Heart left ventricle (tissue), 16 donors: ENCODE measurements around the gene SHFL. TPM values are rescaled to one million over a fixed set of nuclear protein-coding genes. Genes with fewer than 3 reads are reported as not detected.

Source experiments
- ATAC-seq, 4 donors: fragments of 200-7000 bp; cut with Tn5 transposase; one replicate each; pipeline ENCODE4 v1.9.1; 2020 to 2022; ENCODE audit warnings: moderate library complexity in 4 of 4, mild to moderate bottlenecking in 3 of 4, moderate number of reproducible peaks in 1 of 4
- DNase-seq, 5 donors: peaks; one replicate each; pipeline ENCODE4 v3.0.0-alpha.2; 2020
- H3K27ac ChIP-seq, 12 donors: fragments of 200-600 bp; sonication (generic) in 4 of 12; one replicate each; pipeline versions ENCODE4 v1.5.0 to v1.8.0; 2016 to 2022; ENCODE audit warnings: mild to moderate bottlenecking in 2 of 12
- H3K27me3 ChIP-seq, 9 donors: fragments of 200-600 bp; sonication (generic) in 2 of 9; one replicate each; pipeline versions ENCODE4 v1.5.1 to v1.8.0; 2016 to 2022; ENCODE audit warnings: mild to moderate bottlenecking in 3 of 9
- H3K36me3 ChIP-seq, 9 donors: fragments of 200-600 bp; sonication (generic) in 2 of 9; one replicate each; pipeline versions ENCODE4 v1.5.0 to v1.8.0; 2018 to 2022; ENCODE audit warnings: mild to moderate bottlenecking in 2 of 9
- H3K4me1 ChIP-seq, 12 donors: fragments of 200-600 bp; sonication (generic) in 4 of 12; one replicate each; pipeline versions ENCODE4 v1.5.0 to v1.8.0; 2016 to 2022; ENCODE audit warnings: mild to moderate bottlenecking in 3 of 12
- H3K4me3 ChIP-seq, 12 donors: fragments of 200-600 bp; sonication (generic) in 4 of 12; one replicate each; pipeline versions ENCODE4 v1.5.0 to v1.8.0; 2017 to 2022; ENCODE audit warnings: mild to moderate bottlenecking in 9 of 12, moderate library complexity in 4 of 12
- H3K9me3 ChIP-seq, 12 donors: fragments of 200-600 bp; sonication (generic) in 4 of 12; one replicate each; pipeline versions ENCODE4 v1.5.0 to v1.8.0; 2016 to 2022; ENCODE audit warnings: mild to moderate bottlenecking in 1 of 12
- CTCF ChIP-seq, 12 donors: fragments of 200-600 bp; sonication (generic) in 4 of 12; IDR thresholded peaks; one replicate each; pipeline versions ENCODE4 v1.5.0 to v1.8.0; 2018 to 2022; ENCODE audit warnings: antibody characterized with exemption in 12 of 12, mild to moderate bottlenecking in 5 of 12
- POLR2A ChIP-seq, 2 donors: fragments of 450-650 bp; IDR thresholded peaks; one replicate each; pipeline ENCODE4 v1.6.1; 2017; ENCODE audit warnings: antibody characterized with exemption in 2 of 2, mild to moderate bottlenecking in 2 of 2, moderate library complexity in 2 of 2
- WGBS, 4 donors: extraction: QIAGEN DNeasy Blood & Tissue Kit in 2 of 4; methylation state at CpG; one replicate each; pipeline versions ENCODE4 v1.1.5 to v1.1.7; 2013 to 2018; 5-methylcytosine and 5-hydroxymethylcytosine counted together
- intact Hi-C, 10 donors: fragments of 100-400 bp; cut with DNase I; formaldehyde crosslinking; loops; one replicate each; pipeline versions ENCODE4 v1.11.1 to v1.14.2; 2022
- polyA plus RNA-seq, 2 donors: library from polyadenylated mRNA; stranded (reverse); fragments of 200-250 nt; gene quantifications; one replicate each; pipeline ENCODE4 v1.2.3, GENCODE V29; 2013
- total RNA-seq, 9 donors: library from RNA; depleted of rRNA in 2 of 9; stranded (reverse); fragments of >200 nt in 2 of 9; fragmentation: NEBNext Ultra II Directional in 3 of 9; extraction: Animal tissue kit (Norgen Biotek cat#: 25700) in 3 of 9; gene quantifications; one replicate each; pipeline versions ENCODE4 v1.1.0 to v1.2.4, GENCODE V29; 2016 to 2023
- donor health status: ischemic (EF 13 %, LVEDD 7.1; RV severe dilation, severe dysfunction).
- donor health status: healthy with polysubstance abuse.
- donor health status: DM: no; HTN: yes; CAD: no.
- donor health status: DM: no; HTN: no; CAD: no.
- donor health status: ischemic (EF 25% LVEDD 6.9; RV normal size, moderate dysfunction).
- donor health status: ischemic (EF 25% LVEDD 5.7; RV mildly dilated, moderate dysfunction).
- donor health status: healthy.
- donor health status: DM: yes; HTN: yes; CAD: no.
- donor health status: ischemic (EF 35%, LVEDD 5.7; RV mildly dilated, moderate dysfunction).
- donor health status: nonischemic (EF 11% LVEDD 7.7; RV severe dilation, severe dysfunction).
- donor health status: DM: yes; HTN: yes; CAD: no.
- donor health status: PGD.
- donor health status: ischemic (EF 29% LVEDD 5.4; RV normal size, mild dysfunction).
- donor health status: nonischemic (EF 23%, LVEDD 6.1; RV moderate dilation, normal function).

Gene SHFL
- total and polyA plus RNA-seq, 11 donors, result 6.3 to 29.0 (median 8.7) TPM

DNA sequence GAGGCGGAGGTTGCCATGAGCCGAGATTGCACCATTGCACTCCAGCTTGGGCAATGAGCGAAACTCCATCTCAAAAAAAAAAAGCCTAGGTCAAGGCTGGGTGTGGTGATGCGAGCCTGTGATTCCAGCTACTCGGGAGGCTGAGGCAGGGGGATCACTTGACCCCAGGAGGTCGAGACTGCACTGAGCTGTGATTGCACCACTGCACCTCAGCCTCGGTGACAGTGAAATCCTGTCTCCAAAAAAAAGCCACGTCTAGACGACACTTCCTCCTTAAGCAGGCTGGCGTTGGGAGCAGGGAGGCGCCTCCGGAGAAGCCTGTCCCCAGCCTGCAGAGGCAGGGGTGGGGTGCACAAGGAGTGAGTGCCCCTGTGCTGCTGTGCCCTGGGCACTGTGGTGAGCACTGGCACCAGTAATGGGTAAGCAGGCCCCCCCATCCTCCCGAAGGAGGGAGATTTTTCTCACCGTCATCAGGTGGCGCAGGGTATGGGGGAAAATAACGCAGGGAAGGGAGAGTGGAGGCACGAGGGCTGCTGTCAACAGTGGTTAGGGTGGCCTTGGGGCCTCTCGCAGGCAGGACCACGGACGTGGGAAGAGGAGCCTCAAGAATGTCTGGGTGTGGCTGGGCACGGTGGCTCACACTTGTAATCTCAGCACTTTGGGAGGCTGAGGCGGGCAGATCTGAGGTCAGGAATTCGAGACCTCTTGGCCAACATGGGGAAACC, 26.1 kb downstream of the SHFL start:
- no peak for DNase-seq
- H3K27ac ChIP-seq, result peak overlapping the region in 1 of 12 donors; percentile 86

GRCh38 chr19:10112895-10113591, 26.9 kb downstream of the SHFL start:
- Histone ChIP-seq H3K27me3 (no peaks in the 10 kb centered on the region), H3K9me3 (no peaks in the 10 kb centered on the region), H3K27ac (peak overlapping the region in 1 of 12 donors; percentile 86), H3K4me1 (peaks cover 0 to 37% (median 0%) of the 10 kb centered on the region in 12 donors), H3K4me3 (peak overlapping the region in 1 of 12 donors; percentile 40), H3K36me3 (peaks cover 7 to 79% (median 72%) of the 10 kb centered on the region in 9 donors)
- intact Hi-C loops, result loop anchor here in 7 of 10 donors (5.0 to 10.0 kb wide), 5 partner anchors 132 to 272 kb away; partner anchors contain the start of genes MRPL4 (in 2 of the 7), OLFM2 (in 2 of the 7) and TYK2 (in 1 of the 7)
- peak in 1 of 5 donors; percentile 71 for DNase-seq
- ATAC-seq, result peak in 3 of 4 donors; percentile 8 to 37 (median 34)
- WGBS, 4 donors, result 28 to 37% (median 29%) methylated on average over 14 to 25 of the region's 25 CpGs
- TF ChIP-seq POLR2A (IDR thresholded peaks at IDR 0.05) (no peak), CTCF (IDR thresholded peaks at IDR 0.05) (peak; percentile 34 to 60 (median 46))

More for the DNA sequence above, 26.1 kb downstream of the SHFL start:
- Histone ChIP-seq H3K36me3 (peaks cover 7 to 79% (median 72%) of the 10 kb centered on the region in 9 donors), H3K9me3 (no peaks in the 10 kb centered on the region), H3K4me1 (peaks cover 0 to 42% (median 4%) of the 10 kb centered on the region in 12 donors), H3K4me3 (peak overlapping the region in 1 of 12 donors; percentile 40), H3K27me3 (no peaks in the 10 kb centered on the region)
- no peak for TF ChIP-seq CTCF (IDR thresholded peaks at IDR 0.05)
- TF ChIP-seq POLR2A (IDR thresholded peaks at IDR 0.05), result no peak
- ATAC-seq, result peak in 3 of 4 donors; percentile 3 to 7 (median 7)
- intact Hi-C loops, result loop anchor here in 7 of 10 donors (5.0 to 10.0 kb wide), 5 partner anchors 133 to 273 kb away; partner anchors contain the start of genes MRPL4 (in 2 of the 7), OLFM2 (in 2 of the 7) and TYK2 (in 1 of the 7)
- WGBS, 4 donors, result 53 to 64% (median 61%) methylated on average over 19 to 23 of the region's 23 CpGs

DNA sequence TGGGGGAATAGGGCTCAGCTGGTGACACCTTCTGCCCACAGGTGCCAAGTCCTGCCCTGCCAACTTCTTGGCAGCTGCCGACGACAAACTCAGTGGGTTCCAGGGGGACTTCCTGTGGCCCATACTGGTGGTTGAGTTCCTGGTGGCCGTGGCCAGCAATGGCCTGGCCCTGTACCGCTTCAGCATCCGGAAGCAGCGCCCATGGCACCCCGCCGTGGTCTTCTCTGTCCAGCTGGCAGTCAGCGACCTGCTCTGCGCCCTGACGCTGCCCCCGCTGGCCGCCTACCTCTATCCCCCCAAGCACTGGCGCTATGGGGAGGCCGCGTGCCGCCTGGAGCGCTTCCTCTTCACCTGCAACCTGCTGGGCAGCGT, 27.5 kb downstream of the SHFL start:
- H3K9me3 ChIP-seq, result no peaks in the 10 kb centered on the region
- WGBS, 4 donors, result 70 to 81% (median 71%) methylated on average over 16 to 19 of the region's 19 CpGs
- DNase-seq, result no peak
- H3K4me1 ChIP-seq, result peaks cover 0 to 40% (median 1%) of the 10 kb centered on the region in 12 donors
- H3K4me3 ChIP-seq, result peak overlapping the region in 1 of 12 donors; percentile 40
- intact Hi-C loops, result loop anchor here in 7 of 10 donors (5.0 to 10.0 kb wide), 5 partner anchors 131 to 271 kb away; partner anchors contain the start of genes MRPL4 (in 2 of the 7), OLFM2 (in 2 of the 7) and TYK2 (in 1 of the 7)
- TF ChIP-seq POLR2A (IDR thresholded peaks at IDR 0.05), result no peak
- no peak for TF ChIP-seq CTCF (IDR thresholded peaks at IDR 0.05)
- no peaks in the 10 kb centered on the region for H3K27me3 ChIP-seq
- peaks cover 5 to 79% (median 68%) of the 10 kb centered on the region in 9 donors for H3K36me3 ChIP-seq
- peak overlapping the region in 1 of 12 donors; percentile 86 for H3K27ac ChIP-seq
- peak in 2 of 4 donors; percentile 2 to 3 for ATAC-seq
